H9 (cell line): ENCODE data around the gene ARHGAP5. TPM values are rescaled to one million over a fixed set of nuclear protein-coding genes. Genes with fewer than 3 reads are reported as not detected.
A peak's percentile ranks its signal among the peaks of the same experiment; 100 is the strongest.

ENCODE experiments used
- DNase-seq: peaks from one replicate; pipeline ENCODE4 v3.0.0-alpha.2; 2017
- H2AFZ ChIP-seq: one replicate; pipeline ENCODE4 v1.6.1; 2013; ENCODE audit warnings: mild to moderate bottlenecking, low read length, control low read depth, moderate library complexity
- H2AK5ac ChIP-seq: 2 replicates; pipeline ENCODE4 v1.6.1; 2013; ENCODE audit warnings: low read length, control low read depth, mixed read lengths; ENCODE audit not compliant: insufficient read length
- H2BK120ac ChIP-seq: one replicate; pipeline ENCODE4 v1.6.1; 2013; ENCODE audit warnings: low read depth, mild to moderate bottlenecking, low read length, control low read depth, inconsistent platforms; ENCODE audit not compliant: poor library complexity, severe bottlenecking
- H2BK12ac ChIP-seq: 2 replicates; pipeline ENCODE4 v1.6.1; 2013; ENCODE audit warnings: low read length, control low read depth, mixed read lengths, low read depth; ENCODE audit not compliant: insufficient read length
- H2BK15ac ChIP-seq: 2 replicates; pipeline ENCODE4 v1.6.1; 2013; ENCODE audit warnings: low read depth, low read length, control low read depth
- H2BK20ac ChIP-seq: one replicate; pipeline ENCODE4 v1.6.1; 2013; ENCODE audit warnings: low read depth, mild to moderate bottlenecking, low read length, control low read depth, inconsistent platforms; ENCODE audit not compliant: poor library complexity, severe bottlenecking
- H2BK5ac ChIP-seq: 2 replicates; pipeline ENCODE4 v1.6.1; 2013; ENCODE audit warnings: low read length, control low read depth, mixed read lengths; ENCODE audit not compliant: insufficient read length
- H3K14ac ChIP-seq: 2 replicates; pipeline ENCODE4 v1.6.1; 2013; ENCODE audit warnings: low read length, control low read depth; ENCODE audit not compliant: insufficient read depth
- H3K18ac ChIP-seq: 2 replicates; pipeline ENCODE4 v1.6.1; 2013; ENCODE audit warnings: low read depth, mild to moderate bottlenecking, mixed read lengths, low read length, control low read depth; ENCODE audit not compliant: insufficient read length
- H3K23ac ChIP-seq: 2 replicates; pipeline ENCODE4 v1.6.1; 2013; ENCODE audit warnings: low read length, control low read depth, mixed read lengths, low read depth; ENCODE audit not compliant: insufficient read length
- H3K23me2 ChIP-seq: 2 replicates; pipeline ENCODE4 v1.6.1; 2013; ENCODE audit warnings: low read depth, mild to moderate bottlenecking, mixed read lengths, low read length, control low read depth; ENCODE audit not compliant: insufficient read length, poor library complexity, severe bottlenecking
- H3K27ac ChIP-seq: 2 replicates; pipeline ENCODE4 v1.5.1; 2013; ENCODE audit warnings: low read length, control low read depth, mixed read lengths, low read depth; ENCODE audit not compliant: insufficient read length
- H3K27me3 ChIP-seq: 2 replicates; pipeline ENCODE4 v1.6.1; 2013; ENCODE audit warnings: low read length, control low read depth, inconsistent platforms; ENCODE audit not compliant: insufficient read depth
- H3K4ac ChIP-seq: 2 replicates; pipeline ENCODE4 v1.6.1; 2013; ENCODE audit warnings: low read depth, mild to moderate bottlenecking, control low read depth, inconsistent platforms, low read length, moderate library complexity
- H3K4me1 ChIP-seq: 2 replicates; pipeline ENCODE4 v1.6.1; 2013; ENCODE audit warnings: low read length, control low read depth, inconsistent platforms; ENCODE audit not compliant: insufficient read depth
- H3K4me2 ChIP-seq: 2 replicates; pipeline ENCODE4 v1.6.1; 2013; ENCODE audit warnings: low read length, control low read depth, mixed read lengths; ENCODE audit not compliant: insufficient read length, insufficient read depth
- H3K56ac ChIP-seq: 2 replicates; pipeline ENCODE4 v1.6.1; 2013; ENCODE audit warnings: low read depth, mild to moderate bottlenecking, mixed read lengths, low read length, control low read depth; ENCODE audit not compliant: insufficient read length
- H3K79me1 ChIP-seq: 2 replicates; pipeline ENCODE4 v1.6.1; 2013; ENCODE audit warnings: low read depth, mild to moderate bottlenecking, moderate library complexity, low read length, control low read depth, inconsistent platforms; ENCODE audit not compliant: insufficient read depth, poor library complexity, severe bottlenecking
- H3K79me2 ChIP-seq: 2 replicates; pipeline ENCODE4 v1.6.1; 2013; ENCODE audit warnings: low read length, control low read depth, inconsistent platforms; ENCODE audit not compliant: insufficient read depth
- H3K9ac ChIP-seq: 2 replicates; pipeline ENCODE4 v1.6.1; 2013; ENCODE audit warnings: low read length, control low read depth, mixed read lengths; ENCODE audit not compliant: insufficient read length; ENCODE audit errors: extremely low read depth
- H3K9me3 ChIP-seq: one replicate; pipeline ENCODE4 v1.6.1; 2013; ENCODE audit warnings: low read depth, low read length, inconsistent platforms; ENCODE audit not compliant: control insufficient read depth
- H3T11ph ChIP-seq: one replicate; pipeline ENCODE4 v1.6.1; 2013; ENCODE audit warnings: mild to moderate bottlenecking, low read length, control low read depth, inconsistent platforms
- H4K20me1 ChIP-seq: one replicate; pipeline ENCODE4 v1.6.1; 2013; ENCODE audit not compliant: control insufficient read depth, insufficient read length, insufficient read depth
- H4K5ac ChIP-seq: 2 replicates; pipeline ENCODE4 v1.6.1; 2013; ENCODE audit warnings: low read depth, mild to moderate bottlenecking, mixed read lengths, low read length, control low read depth; ENCODE audit not compliant: insufficient read length
- H4K8ac ChIP-seq: replicated peaks from 2 replicates; pipeline ENCODE4 v1.6.1; 2013; ENCODE audit warnings: low read length, control low read depth, mixed read lengths, low read depth; ENCODE audit not compliant: insufficient read length
- H4K91ac ChIP-seq: 2 replicates; pipeline ENCODE4 v1.6.1; 2013; ENCODE audit warnings: low read depth, mild to moderate bottlenecking, moderate library complexity, mixed read lengths, low read length, control low read depth; ENCODE audit not compliant: insufficient read length
- H3K27ac Mint-ChIP-seq, 3 experiments: 2 replicates in 2 of 3; 3 replicates in 1 of 3; pipeline ENCODE4 v1.8.0; 2020 to 2021; ENCODE audit warnings: mixed read lengths in 3 of 3, mild to moderate bottlenecking in 1 of 3, moderate library complexity in 1 of 3
- H3K27me3 Mint-ChIP-seq: 2 replicates; pipeline ENCODE4 v1.8.0; 2021; ENCODE audit warnings: low read depth, mild to moderate bottlenecking, moderate library complexity, mixed read lengths
- H3K36me3 Mint-ChIP-seq, 3 experiments: 2 replicates in 2 of 3; 3 replicates in 1 of 3; pipeline ENCODE4 v1.8.0; 2020 to 2021; ENCODE audit warnings: low read depth in 3 of 3, mixed read lengths in 3 of 3; ENCODE audit not compliant: insufficient read depth in 1 of 3
- H3K4me1 Mint-ChIP-seq, 2 experiments: 2 replicates each; pipeline ENCODE4 v1.8.0; 2020; ENCODE audit warnings: mixed read lengths in 2 of 2
- H3K4me3 Mint-ChIP-seq, 2 experiments: 2 replicates in 1 of 2; 3 replicates in 1 of 2; pipeline ENCODE4 v1.8.0; 2020 to 2021; ENCODE audit warnings: mild to moderate bottlenecking in 2 of 2, mixed read lengths in 2 of 2, moderate library complexity in 1 of 2
- H3K9me3 Mint-ChIP-seq, 2 experiments: 2 replicates in 1 of 2; 3 replicates in 1 of 2; pipeline ENCODE4 v1.8.0; 2020; ENCODE audit warnings: mild to moderate bottlenecking in 2 of 2, mixed read lengths in 2 of 2, moderate library complexity in 1 of 2
- whole genome bisulfite sequencing: extraction: QIAGEN DNeasy Blood & Tissue Kit; methylation state at CpG from one replicate; pipeline ENCODE4 v1.1.7; 2013; ENCODE audit warnings: missing lambda C conversion rate, low lambda C conversion rate, mixed read lengths; ENCODE audit not compliant: insufficient read length; ENCODE audit errors: extremely low coverage; 5-methylcytosine and 5-hydroxymethylcytosine counted together
- total RNA-seq: library from RNA; stranded (reverse); gene quantifications from 2 replicates; pipeline ENCODE4 v1.2.1, GENCODE V29; 2021
- TF ChIP-seq, protein P1 (sequence below): fragments of 200-600 bp; sonication (generic); conservative IDR thresholded peaks from 3 replicates; pipeline ENCODE4 v1.8.0; 2021; ENCODE audit warnings: antibody characterized with exemption, mild to moderate bottlenecking

ARHGAP5 gene
- total RNA-seq, 1 experiment from 2014 or later: 73.8 TPM

DNA sequence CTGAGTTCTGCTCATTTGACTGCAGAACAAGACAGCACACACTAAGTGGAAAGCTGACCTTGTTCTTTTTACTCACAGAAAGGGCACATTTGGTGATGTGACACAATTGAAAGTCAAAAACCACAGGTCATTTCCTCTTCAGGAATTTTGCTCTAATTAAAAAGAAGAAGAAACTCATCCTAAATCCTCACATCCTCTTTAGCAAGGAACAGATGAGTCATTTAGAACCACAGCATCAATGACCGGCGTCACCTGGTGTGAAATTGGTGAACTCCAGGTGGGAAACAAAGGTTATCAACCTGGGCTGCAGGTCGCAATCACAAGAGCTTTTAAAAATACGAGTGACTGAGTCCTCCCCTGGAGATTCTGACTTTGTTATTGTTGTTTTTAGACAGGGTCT lies 128.9 kb downstream of the ARHGAP5 start:
- H4K20me1 ChIP-seq: no peaks in the 10 kb centered on the region
- peaks cover 10% of the 10 kb centered on the region for H3K27me3 Mint-ChIP-seq
- H2AFZ ChIP-seq: no peak overlapping the region

More for the DNA sequence above, 128.9 kb downstream of the ARHGAP5 start:
- no peak overlapping the region for H3K18ac ChIP-seq
- no peak overlapping the region for H3K4me3 Mint-ChIP-seq
- H3T11ph ChIP-seq: no peak overlapping the region
- no peak overlapping the region for H3K4ac ChIP-seq
- no peak overlapping the region for H2BK12ac ChIP-seq
- no peak overlapping the region for H3K27ac ChIP-seq
- H2BK5ac ChIP-seq: no peak overlapping the region
- no peaks in the 10 kb centered on the region for H3K36me3 Mint-ChIP-seq
- no peak overlapping the region for H2BK15ac ChIP-seq
- H3K27me3 ChIP-seq: no peaks in the 10 kb centered on the region
- H3K9ac ChIP-seq: no peak overlapping the region
- peak overlapping the region in 1 of 3 experiments; percentile 15; a peak in 1 of 7 replicates for H3K27ac Mint-ChIP-seq
- H4K8ac ChIP-seq: no peak overlapping the region
- DNase-seq: peak; percentile 49
- H3K9me3 Mint-ChIP-seq: no peaks in the 10 kb centered on the region; a peak in 1 of 5 replicates
- no peak overlapping the region for H3K56ac ChIP-seq
- no peaks in the 10 kb centered on the region for H3K79me1 ChIP-seq
- WGBS: no CpG with 5 or more reads among the region's 4 CpGs
- peaks cover 15% of the 10 kb centered on the region for H3K23me2 ChIP-seq
- no peaks in the 10 kb centered on the region for H3K9me3 ChIP-seq
- H2BK20ac ChIP-seq: no peak overlapping the region
- H2BK120ac ChIP-seq: no peak overlapping the region
- H2AK5ac ChIP-seq: no peak overlapping the region
- no peak overlapping the region for H4K5ac ChIP-seq
- H3K4me1 ChIP-seq: no peaks in the 10 kb centered on the region
- no peak overlapping the region for H3K23ac ChIP-seq
- H4K91ac ChIP-seq: no peak overlapping the region
- TF ChIP-seq, protein P1, sequence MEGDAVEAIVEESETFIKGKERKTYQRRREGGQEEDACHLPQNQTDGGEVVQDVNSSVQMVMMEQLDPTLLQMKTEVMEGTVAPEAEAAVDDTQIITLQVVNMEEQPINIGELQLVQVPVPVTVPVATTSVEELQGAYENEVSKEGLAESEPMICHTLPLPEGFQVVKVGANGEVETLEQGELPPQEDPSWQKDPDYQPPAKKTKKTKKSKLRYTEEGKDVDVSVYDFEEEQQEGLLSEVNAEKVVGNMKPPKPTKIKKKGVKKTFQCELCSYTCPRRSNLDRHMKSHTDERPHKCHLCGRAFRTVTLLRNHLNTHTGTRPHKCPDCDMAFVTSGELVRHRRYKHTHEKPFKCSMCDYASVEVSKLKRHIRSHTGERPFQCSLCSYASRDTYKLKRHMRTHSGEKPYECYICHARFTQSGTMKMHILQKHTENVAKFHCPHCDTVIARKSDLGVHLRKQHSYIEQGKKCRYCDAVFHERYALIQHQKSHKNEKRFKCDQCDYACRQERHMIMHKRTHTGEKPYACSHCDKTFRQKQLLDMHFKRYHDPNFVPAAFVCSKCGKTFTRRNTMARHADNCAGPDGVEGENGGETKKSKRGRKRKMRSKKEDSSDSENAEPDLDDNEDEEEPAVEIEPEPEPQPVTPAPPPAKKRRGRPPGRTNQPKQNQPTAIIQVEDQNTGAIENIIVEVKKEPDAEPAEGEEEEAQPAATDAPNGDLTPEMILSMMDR: peak; percentile 40; the same call in 2 of the 3 replicates
- peaks cover 22 to 24% of the 10 kb centered on the region in 2 experiments for H3K4me1 Mint-ChIP-seq
- no peak overlapping the region for H3K14ac ChIP-seq
- no peak overlapping the region for H3K4me2 ChIP-seq
- H3K79me2 ChIP-seq: no peaks in the 10 kb centered on the region
